Stimulated activated effector memory CD8-positive, alpha-beta T cell treated with anti-CD3 and anti-CD28 coated beads, Interleukin-12 subunit alpha, Interleukin-12 subunit beta, amount 100 ng/mL, for 72 hours (primary cell): ENCODE measurements around the gene ICAM1.
A peak's percentile ranks its signal among the peaks of the same experiment; 100 is the strongest.

Experiments
- ATAC-seq: fragments of 150-1000 bp; cut with Tn5 transposase; 2 replicates; pipeline ENCODE4 v1.10.0; 2021
- DNase-seq, 2 donors: peaks; one replicate each; pipeline ENCODE4 v3.0.0; 2021 to 2022; ENCODE audit warnings: low spot score in 2 of 2
- H3K27ac Mint-ChIP-seq: one replicate; pipeline ENCODE4 v1.8.0; 2022; ENCODE audit warnings: mild to moderate bottlenecking, mixed read lengths
- H3K36me3 Mint-ChIP-seq: one replicate; pipeline ENCODE4 v1.8.0; 2022; ENCODE audit warnings: mild to moderate bottlenecking, mixed read lengths
- H3K4me1 Mint-ChIP-seq: one replicate; pipeline ENCODE4 v1.8.0; 2022; ENCODE audit warnings: mixed read lengths
- H3K4me3 Mint-ChIP-seq: one replicate; pipeline ENCODE4 v1.8.0; 2022; ENCODE audit warnings: mild to moderate bottlenecking, mixed read lengths
- H3K9me3 Mint-ChIP-seq: one replicate; pipeline ENCODE4 v1.8.0; 2022; ENCODE audit warnings: mixed read lengths

The ICAM1 gene

GRCh38 chr19:10334588-10335351 lies 63.9 kb downstream of the ICAM1 start:
- ATAC-seq (no peak), DNase-seq (peak; percentile 34 to 65)
- Mint-ChIP-seq H3K27ac (no peak overlapping the region), H3K4me3 (peak overlapping the region; percentile 93), H3K9me3 (no peaks in the 10 kb centered on the region), H3K36me3 (peaks cover 74% of the 10 kb centered on the region), H3K4me1 (peaks cover 48% of the 10 kb centered on the region)

- Mint-ChIP-seq H3K4me3 (peak overlapping the region; percentile 93), H3K4me1 (peaks cover 47% of the 10 kb centered on the region)
Measured at GRCh38 chr19:10335352-10335985, 64.5 kb downstream of the ICAM1 start.

More at GRCh38 chr19:10335352-10335985, 64.5 kb downstream of the ICAM1 start:
- H3K36me3 Mint-ChIP-seq = peaks cover 67% of the 10 kb centered on the region
- ATAC-seq (no peak), DNase-seq (no peak)
- no peak overlapping the region for H3K27ac Mint-ChIP-seq
- no peaks in the 10 kb centered on the region for H3K9me3 Mint-ChIP-seq
